ENCODE results near the gene FUT6. TPM values are rescaled to one million over a fixed set of nuclear protein-coding genes. Genes with fewer than 3 reads are reported as not detected.

Gene FUT6
- total RNA-seq, 1 donor: not detected

DNA sequence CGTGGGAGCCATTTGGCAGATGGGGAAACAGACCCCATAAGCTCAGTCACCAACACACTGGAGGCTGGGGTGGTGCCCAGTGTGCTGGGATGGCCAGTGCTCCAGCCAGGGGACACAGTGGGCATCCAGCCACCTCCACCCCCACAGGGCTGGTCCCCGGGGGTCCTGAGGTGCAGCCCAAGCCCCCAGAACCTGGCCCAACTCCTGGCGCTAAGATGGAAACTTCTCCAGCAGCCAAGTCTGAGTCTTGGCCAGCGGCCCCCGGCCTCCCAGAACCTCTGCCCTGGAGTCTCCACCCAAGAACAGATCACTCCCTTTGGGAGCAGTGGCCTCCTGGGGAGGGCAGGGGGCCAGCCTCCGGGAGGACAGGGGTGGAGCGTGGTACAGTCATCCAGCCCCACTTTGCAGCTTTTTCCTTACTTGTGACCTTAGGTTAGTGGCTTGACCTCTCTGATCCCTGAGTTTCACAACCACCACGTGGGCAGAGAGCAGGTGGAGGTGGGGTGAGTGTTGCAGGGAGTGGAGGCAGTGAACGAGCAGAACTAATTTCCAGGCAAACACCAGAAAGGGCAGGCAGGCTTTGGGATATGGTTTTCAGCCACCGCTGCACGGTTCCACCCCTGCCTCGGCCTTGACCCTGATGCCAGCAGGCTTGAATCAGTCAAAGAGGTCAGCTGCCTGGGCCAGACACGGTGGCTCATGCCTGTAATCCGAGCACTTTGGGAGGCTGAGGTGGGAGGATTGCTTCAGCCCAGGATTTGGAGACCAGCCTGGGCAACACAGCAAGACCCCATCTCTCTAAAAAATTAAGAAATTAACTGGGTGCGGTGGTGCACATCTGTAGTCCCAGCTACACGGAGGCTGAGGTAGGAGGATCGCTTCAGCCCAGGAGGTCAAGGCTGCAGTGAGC, 38.9 kb downstream of the FUT6 start:
- no peak overlapping the region for H3K4me3 ChIP-seq (ENCODE audit: low read depth, low read length)
- DNase-seq (ENCODE audit: low read depth): no peak
- TF ChIP-seq, protein P1, sequence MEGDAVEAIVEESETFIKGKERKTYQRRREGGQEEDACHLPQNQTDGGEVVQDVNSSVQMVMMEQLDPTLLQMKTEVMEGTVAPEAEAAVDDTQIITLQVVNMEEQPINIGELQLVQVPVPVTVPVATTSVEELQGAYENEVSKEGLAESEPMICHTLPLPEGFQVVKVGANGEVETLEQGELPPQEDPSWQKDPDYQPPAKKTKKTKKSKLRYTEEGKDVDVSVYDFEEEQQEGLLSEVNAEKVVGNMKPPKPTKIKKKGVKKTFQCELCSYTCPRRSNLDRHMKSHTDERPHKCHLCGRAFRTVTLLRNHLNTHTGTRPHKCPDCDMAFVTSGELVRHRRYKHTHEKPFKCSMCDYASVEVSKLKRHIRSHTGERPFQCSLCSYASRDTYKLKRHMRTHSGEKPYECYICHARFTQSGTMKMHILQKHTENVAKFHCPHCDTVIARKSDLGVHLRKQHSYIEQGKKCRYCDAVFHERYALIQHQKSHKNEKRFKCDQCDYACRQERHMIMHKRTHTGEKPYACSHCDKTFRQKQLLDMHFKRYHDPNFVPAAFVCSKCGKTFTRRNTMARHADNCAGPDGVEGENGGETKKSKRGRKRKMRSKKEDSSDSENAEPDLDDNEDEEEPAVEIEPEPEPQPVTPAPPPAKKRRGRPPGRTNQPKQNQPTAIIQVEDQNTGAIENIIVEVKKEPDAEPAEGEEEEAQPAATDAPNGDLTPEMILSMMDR (IDR thresholded peaks at IDR 0.05; ENCODE audit: insufficient read depth, low read depth, low read length): no peak

GRCh38 chr19:5799247-5800241, 40.0 kb downstream of the FUT6 start:
- TF ChIP-seq, protein P1 (IDR thresholded peaks at IDR 0.05; ENCODE audit: insufficient read depth, low read depth, low read length): no peak
- no peak for DNase-seq (ENCODE audit: low read depth)
- H3K4me3 ChIP-seq (ENCODE audit: low read depth, low read length): no peak overlapping the region

GRCh38 chr19:5798244-5798643, 41.3 kb downstream of the FUT6 start:
- TF ChIP-seq, protein P1 (IDR thresholded peaks at IDR 0.05; ENCODE audit: insufficient read depth, low read depth, low read length): no peak
- DNase-seq (ENCODE audit: low read depth): no peak
- no peak overlapping the region for H3K4me3 ChIP-seq (ENCODE audit: low read depth, low read length)

DNA sequence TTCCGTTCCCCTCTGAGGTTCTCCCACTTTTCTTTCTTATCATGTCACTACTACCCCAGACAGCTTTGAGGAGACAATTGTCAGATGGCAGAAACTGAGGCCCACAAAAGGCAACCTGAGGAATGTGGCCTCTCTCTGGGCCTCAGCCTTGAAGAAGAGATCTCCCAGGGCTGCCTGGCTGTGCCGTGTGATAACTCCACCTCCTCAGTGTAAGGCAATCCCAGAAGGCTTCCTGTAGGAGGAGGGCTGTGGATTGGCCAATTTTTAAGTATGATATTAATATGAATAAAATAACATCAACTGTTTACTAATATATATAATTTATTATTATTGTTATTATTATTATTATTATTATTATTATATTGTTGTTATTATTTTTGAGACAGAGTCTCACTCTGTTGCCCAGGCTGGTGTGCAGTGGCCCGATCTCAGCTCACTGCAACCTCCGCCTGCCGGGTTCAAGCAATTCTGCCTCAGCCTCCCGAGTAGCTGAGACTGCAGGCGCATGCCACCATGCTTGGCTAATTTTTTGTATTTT, 44.1 kb downstream of the FUT6 start:
- TF ChIP-seq, protein P1 (IDR thresholded peaks at IDR 0.05; ENCODE audit: insufficient read depth, low read depth, low read length): no peak
- no peak overlapping the region for H3K4me3 ChIP-seq (ENCODE audit: low read depth, low read length)

DNA sequence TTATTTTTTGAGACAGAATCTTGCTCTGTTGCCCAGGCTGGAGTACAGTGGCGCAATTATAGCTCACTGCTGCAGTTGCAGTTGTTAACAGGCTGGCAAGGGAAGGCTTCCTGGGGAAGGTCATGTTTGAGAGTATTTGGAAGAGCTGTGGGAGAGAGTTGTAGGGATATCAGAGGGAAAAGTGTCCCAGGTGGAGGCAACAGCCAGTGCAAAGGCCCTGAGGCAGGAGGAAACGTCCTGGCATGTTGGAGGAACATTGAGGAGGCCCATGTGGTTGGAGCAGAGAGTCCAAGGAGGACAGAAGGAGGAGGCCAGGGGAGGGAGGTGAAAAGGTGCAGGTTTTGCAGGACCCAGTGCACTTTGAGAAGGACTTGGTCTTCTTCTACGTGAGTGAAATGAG, 46.3 kb downstream of the FUT6 start:
- TF ChIP-seq, protein P1 (IDR thresholded peaks at IDR 0.05; ENCODE audit: insufficient read depth, low read depth, low read length): no peak
- DNase-seq (ENCODE audit: low read depth): no peak
- H3K4me3 ChIP-seq (ENCODE audit: low read depth, low read length): no peak overlapping the region

More for the DNA sequence above, 44.1 kb downstream of the FUT6 start:
- DNase-seq (ENCODE audit: low read depth): no peak

- H3K4me3 ChIP-seq (ENCODE audit: low read depth, low read length): no peak overlapping the region
- TF ChIP-seq, protein P1 (IDR thresholded peaks at IDR 0.05; ENCODE audit: insufficient read depth, low read depth, low read length): no peak
- peak; percentile 16 for DNase-seq (ENCODE audit: low read depth)
Observed at GRCh38 chr19:5792224-5792623, 47.3 kb downstream of the FUT6 start.
